KOPT-K1 (cell line): ENCODE measurements around the gene PARVB.

Experiments used
- H3K27ac ChIP-seq: fragments of 200-600 bp; sonication (generic); 2 replicates; pipeline ENCODE4 v1.5.1; 2016; ENCODE audit warnings: antibody characterized with exemption, mild to moderate bottlenecking, low read depth, low read length; ENCODE audit not compliant: poor library complexity, severe bottlenecking
- H3K36me3 ChIP-seq: fragments of 200-600 bp; sonication (generic); 2 replicates; pipeline ENCODE4 v1.5.1; 2017; ENCODE audit warnings: antibody characterized with exemption, mild to moderate bottlenecking, low read length, moderate library complexity; ENCODE audit not compliant: insufficient read depth
- H3K9me3 ChIP-seq: fragments of 200-600 bp; sonication (generic); 2 replicates; pipeline ENCODE4 v1.5.1; 2017; ENCODE audit warnings: antibody characterized with exemption, low read length, mild to moderate bottlenecking; ENCODE audit not compliant: insufficient read depth, poor library complexity, severe bottlenecking

PARVB gene, protein sequence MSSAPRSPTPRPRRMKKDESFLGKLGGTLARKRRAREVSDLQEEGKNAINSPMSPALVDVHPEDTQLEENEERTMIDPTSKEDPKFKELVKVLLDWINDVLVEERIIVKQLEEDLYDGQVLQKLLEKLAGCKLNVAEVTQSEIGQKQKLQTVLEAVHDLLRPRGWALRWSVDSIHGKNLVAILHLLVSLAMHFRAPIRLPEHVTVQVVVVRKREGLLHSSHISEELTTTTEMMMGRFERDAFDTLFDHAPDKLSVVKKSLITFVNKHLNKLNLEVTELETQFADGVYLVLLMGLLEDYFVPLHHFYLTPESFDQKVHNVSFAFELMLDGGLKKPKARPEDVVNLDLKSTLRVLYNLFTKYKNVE

DNA sequence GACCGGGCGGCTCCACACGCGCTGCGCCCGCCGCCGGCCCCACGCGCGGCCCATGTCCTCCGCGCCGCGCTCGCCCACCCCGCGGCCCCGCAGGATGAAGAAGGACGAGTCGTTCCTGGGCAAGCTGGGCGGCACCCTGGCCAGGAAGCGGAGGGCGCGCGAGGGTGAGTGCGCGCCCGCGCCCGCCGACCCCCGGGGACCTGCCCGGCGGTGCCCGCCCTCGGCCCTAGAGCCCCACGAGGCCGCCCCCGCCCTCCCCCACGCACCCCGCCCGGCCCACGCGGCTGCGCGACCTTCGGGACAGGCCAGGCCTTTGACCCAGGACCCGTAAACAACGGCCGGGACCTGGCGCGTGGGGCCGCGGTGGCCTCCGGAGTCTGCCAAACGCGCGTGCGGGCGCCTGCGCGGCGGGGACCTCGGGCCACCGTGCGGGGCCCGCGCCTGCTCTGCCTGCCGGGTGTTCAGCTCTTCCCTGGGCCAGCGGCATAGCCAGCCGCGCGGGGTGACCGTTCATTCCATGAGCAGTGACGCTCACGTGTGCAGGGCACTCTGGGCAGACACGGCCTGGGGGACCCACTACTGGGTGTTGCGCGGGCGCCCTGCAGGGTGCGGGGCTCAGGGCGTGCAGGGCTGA lies at the start of gene PARVB:
PARVB (plus strand) TSS at position 15 of the 634 bp plus-strand sequence; CDS start at position 53, 38 bp downstream.
- no peak within 1 kb of the TSS for H3K27ac ChIP-seq
- H3K9me3 ChIP-seq, result no peaks in the 10 kb centered on the region
- no peaks in the 10 kb centered on the region for H3K36me3 ChIP-seq

DNA sequence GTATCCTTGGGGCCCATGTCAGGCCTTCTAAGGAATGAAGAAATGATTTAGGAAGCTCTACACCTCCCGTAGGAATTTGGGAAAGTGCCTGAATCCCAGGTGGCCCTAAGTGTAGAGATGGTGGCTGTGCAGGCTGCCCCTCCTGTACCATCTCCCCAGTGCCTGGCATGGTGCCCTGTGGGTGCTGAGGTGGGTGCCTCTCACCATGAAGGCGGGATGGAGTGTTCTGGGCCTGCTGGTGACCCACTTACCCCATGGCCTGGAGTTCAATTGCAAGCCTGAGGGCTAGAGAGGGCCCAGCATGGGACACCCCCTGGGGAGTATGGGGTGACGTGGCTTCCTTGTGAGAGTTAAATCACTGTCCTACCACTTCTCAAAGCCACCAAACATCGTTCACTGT lies 49.1 kb upstream of the PARVB start:
- Histone ChIP-seq H3K36me3 (peaks cover 94% of the 10 kb centered on the region), H3K27ac (no peak overlapping the region), H3K9me3 (no peaks in the 10 kb centered on the region)

DNA sequence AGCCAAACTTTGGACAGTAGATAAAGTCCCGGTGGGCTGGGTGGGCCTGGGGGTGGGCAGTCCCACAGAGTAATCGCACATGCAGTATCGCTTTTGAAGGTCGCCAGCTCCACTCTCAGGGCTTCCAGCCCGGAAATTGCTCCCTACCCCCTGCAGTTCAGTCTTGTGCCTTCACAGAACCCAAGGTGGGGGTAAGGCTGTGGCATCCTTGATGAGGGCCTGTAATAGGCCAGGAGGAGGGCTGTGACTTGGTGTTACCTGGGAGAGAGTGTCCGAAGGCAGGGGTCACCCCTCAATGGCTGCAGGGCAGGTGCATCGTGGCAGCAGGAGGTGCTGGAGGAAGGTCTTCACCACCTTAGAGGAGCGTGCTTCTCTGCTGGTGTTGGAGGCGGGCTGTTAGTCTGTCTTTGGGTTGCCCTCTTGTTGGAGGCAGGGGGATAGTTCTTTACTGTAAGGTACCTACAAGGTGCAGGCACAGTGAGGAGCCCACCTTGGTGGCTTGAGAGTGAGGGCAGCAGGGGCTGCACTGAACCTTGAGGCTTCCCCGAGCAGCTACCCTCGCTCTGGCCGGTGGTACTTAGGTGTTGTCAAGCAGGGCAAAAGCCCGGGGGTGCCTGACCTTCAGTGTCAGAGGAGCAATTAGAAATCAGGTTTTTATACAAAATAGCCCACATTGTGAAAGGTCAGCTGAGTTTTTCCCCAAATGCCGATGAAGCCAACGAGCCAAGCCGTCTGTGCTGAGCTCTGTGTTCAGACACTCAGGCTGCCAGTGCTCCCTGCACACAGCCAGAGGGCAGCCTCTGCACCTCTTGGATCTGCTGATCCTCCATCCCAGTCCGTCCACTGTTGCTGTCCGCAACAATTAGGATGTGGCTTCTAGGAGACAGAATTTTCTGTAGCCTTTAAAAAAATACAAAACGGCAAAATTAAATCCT lies 47.0 kb upstream of the PARVB start:
- Histone ChIP-seq H3K36me3 (peaks cover 96% of the 10 kb centered on the region), H3K9me3 (no peaks in the 10 kb centered on the region), H3K27ac (no peak overlapping the region)

DNA sequence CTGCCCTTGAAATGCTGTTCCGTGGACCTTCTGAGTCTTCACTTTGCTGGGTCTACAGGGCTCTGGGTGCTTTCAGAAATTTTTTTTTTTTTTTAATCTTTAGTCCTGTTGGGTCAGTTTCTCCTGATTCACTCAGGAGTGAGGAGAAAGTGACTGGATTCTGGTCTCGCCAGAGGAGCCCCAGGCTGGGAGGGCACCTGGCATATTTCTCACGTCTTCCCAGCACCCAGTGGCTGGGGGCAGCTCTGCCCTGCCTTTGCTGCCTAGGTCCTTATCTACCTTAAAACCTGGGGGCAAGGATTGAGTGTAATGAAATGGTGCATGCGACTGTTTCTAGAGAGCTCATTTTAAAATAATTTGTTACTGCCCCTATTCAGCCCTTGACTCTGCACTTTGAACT lies 45.5 kb upstream of the PARVB start:
- Histone ChIP-seq H3K36me3 (peaks cover 95% of the 10 kb centered on the region), H3K9me3 (no peaks in the 10 kb centered on the region), H3K27ac (no peak overlapping the region)

DNA sequence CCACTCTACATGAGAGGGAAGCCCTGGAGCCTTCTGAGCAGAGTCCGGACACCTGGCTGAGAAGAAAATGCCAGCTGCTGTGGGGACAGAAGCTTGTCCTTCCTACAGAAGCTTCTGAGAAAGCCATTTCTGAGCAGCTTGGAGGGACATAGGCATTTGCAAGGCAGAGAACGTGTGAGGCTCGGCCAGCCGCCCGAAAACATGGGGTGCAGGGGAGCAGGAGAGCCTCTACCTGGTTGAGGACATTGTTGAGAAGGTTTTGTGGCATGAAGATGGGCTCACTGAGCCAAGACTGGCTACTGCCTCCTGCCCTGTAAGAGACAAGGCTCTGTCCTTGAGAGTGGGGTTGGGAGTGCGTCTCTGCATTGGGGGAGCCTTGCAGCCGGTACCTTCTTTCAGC lies 43.5 kb upstream of the PARVB start:
- Histone ChIP-seq H3K36me3 (peaks cover 94% of the 10 kb centered on the region), H3K9me3 (no peaks in the 10 kb centered on the region), H3K27ac (no peak overlapping the region)

DNA sequence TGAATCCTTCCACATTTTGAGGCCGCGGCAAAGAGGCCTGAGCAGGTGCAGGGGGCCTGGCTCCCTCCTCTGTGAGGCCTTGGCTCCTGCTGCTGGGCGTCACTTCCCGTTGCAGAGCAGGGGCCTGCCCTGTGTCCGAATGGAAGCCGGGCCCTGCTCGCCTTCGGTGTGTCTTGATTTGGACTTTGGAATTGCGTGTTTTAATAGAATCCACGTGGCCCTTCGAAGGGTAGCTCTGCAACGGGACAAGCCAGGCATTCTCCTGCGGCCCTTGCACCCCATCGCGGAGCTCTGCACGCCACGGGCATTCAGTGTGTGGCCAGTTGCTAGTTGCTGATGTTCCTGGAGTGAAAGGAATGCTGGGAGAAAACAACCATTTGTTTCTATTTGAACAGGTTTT lies 43.1 kb upstream of the PARVB start:
- H3K27ac ChIP-seq, result no peak overlapping the region
- no peaks in the 10 kb centered on the region for H3K9me3 ChIP-seq
- H3K36me3 ChIP-seq, result peaks cover 92% of the 10 kb centered on the region

DNA sequence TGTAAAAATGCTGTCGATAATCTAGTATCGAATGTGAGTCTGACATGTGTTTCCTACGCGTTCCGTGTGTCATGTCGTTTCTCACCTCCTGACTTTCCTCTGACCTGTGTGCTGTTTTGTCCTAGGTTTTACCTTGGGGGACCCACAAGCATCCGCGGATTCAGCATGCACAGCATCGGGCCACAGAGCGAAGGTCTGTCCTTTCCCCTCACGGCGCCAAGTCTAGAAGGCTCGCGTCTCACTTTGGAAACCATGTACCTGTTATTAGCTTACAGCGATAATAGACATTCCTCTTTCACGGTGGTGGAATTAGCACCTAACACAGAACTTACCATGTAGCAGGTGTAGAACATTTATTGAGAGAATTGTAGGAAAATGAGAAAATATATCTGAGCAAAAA lies 40.3 kb upstream of the PARVB start:
- no peak overlapping the region for H3K27ac ChIP-seq
- H3K9me3 ChIP-seq, result no peaks in the 10 kb centered on the region
- peaks cover 94% of the 10 kb centered on the region for H3K36me3 ChIP-seq

DNA sequence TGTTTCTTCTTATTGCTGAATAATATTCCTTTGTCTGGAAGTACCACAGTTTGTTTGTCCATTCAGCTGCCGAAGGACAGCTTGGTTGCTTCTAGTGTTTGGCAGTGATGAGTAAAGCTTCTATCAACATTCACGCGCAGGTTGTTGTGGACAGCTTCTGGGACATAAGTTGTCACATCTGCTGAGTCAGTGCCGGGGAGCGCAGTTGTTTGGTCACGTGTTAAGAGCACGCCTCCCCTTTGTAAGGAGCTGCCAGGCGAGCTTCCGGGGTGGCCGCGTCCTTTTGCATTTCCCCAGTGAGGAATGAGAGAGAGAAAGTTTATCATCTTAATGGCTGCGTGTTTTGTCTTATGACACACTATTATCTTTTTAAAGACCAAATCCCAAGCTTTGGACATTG lies 38.6 kb upstream of the PARVB start:
- Histone ChIP-seq H3K36me3 (peaks cover 94% of the 10 kb centered on the region), H3K27ac (no peak overlapping the region), H3K9me3 (no peaks in the 10 kb centered on the region)

DNA sequence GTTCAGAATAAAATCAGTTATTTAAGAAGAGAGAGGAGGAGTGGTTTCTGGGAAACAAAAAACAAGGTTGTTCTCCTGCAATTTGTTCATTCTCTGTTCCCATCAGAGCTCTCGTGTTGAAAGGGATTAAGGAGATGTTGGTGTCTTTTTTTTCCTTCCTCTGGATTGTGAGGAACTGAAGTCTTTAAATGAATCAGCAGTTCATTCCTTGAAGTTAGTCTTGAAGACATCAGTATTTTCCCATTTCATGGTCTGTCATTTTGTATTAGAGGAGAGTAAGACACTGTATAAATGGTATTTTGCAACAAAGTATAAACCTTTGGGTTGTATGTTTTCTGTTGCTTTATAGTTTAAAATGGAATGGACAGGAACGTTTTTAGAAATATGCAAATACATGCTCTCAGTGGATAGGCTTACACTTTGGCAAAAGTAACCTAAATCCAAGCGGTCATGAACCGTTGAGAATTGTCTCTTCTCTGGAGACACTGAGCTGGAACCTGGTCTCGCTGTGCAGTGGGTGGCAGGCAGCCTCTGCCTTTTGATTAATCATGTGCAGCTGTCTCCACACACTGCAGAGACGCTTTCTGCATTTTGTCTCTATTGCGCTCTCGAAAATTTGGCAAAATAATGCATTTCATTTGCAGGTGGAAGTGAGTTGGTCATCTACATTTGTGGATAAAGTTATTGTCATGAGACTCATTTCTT lies 35.8 kb upstream of the PARVB start:
- H3K9me3 ChIP-seq, result no peaks in the 10 kb centered on the region
- H3K27ac ChIP-seq, result no peak overlapping the region
- H3K36me3 ChIP-seq, result peaks cover 95% of the 10 kb centered on the region

DNA sequence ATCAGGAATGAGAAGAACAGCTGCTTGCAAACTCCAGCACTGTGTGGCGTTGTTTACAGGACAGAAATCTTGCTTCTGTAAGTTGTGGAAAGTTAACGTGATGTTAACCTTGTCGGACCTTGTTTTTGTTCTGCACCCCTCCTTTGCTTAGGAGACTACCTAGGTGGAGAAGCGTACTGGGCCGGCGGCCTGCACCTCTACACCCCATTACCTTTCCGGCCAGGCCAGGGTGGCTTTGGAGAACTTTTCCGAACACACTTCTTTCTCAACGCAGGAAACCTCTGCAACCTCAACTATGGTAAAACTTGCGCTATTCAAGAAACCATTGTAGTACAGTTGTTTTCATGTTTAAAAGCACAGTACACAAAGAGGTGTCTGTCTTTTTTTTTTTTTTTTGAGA lies 35.1 kb upstream of the PARVB start:
- Histone ChIP-seq H3K27ac (no peak overlapping the region), H3K36me3 (peaks cover 95% of the 10 kb centered on the region)

DNA sequence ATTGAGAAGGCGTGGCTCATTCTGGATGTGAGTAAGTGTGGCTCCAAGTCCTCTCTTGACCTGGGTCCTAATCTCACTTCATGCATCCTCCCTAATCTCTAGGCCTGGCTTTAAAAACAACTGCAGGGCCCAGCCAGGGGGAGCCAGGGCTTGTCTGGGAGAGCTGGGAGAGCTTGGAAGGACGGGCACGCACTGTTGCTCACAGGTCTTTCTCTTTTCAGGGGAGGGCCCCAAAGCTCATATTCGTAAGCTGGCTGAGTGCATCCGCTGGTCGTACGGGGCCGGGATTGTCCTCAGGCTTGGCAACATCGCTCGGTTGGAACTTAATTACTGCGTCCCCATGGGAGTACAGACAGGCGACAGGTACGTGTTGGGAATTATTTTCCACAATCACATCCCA lies 34.1 kb upstream of the PARVB start:
- H3K27ac ChIP-seq, result no peak overlapping the region
- peaks cover 96% of the 10 kb centered on the region for H3K36me3 ChIP-seq
- H3K9me3 ChIP-seq, result no peaks in the 10 kb centered on the region

More for the DNA sequence above, 35.1 kb upstream of the PARVB start:
- no peaks in the 10 kb centered on the region for H3K9me3 ChIP-seq

DNA sequence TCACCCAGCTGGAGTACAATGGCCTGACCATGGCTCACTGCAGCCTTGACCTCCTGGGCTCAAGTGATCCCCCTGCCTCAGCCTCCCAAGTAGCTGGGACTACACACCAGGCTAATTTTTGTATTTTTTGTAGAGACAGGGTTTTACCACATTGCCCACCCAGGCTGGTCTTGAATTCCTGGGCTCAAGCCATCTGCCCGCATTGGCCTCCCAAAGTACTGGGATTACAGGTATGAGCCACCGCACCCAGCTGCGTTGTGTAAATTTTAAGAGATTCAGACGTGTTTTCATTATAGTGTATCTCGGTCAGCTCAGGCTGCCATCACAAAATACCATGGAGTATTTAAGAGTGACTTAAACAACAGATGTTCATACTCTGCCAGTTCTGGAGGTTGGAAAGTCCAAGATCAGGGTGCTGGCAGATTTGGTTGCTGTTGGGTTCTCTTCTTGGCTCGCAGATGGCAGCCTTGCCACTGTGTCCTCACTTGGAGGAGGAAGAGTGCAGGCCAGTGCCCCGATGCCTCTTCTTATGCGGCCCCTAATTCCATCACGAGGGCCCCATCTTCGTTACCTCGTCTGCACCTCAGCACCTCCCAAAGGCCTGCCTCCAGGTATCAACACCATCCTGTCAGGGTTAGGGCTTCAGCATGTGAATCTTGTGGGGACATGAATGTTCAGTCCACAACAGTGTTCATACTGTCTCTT lies 32.6 kb upstream of the PARVB start:
- Histone ChIP-seq H3K9me3 (no peaks in the 10 kb centered on the region), H3K36me3 (peaks cover 98% of the 10 kb centered on the region), H3K27ac (no peak overlapping the region)

DNA sequence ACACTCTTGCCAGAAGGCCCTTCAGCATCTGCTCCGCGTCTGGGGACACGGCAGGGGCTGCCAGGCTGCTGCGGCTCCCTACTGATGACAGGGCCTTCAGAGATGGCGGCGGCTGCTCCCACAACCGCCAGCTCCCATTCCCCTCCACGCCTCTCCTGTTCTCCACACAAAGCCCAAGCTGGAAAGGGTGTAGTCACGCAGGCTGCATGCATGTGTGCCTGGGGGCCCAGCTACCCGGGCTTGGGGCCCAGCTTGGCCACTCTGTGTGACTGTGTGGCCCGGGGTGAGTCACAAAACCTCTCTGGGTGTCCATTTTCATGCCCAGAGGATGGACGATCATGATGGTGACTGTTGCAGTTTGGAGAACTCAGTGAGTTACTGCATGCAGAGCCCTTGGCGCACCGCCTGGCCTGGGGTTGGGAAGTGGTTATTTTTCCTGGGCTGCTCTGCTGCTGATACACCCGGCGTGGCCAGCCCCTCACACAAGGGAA lies 31.7 kb upstream of the PARVB start:
- H3K27ac ChIP-seq, result no peak overlapping the region
- peaks cover 98% of the 10 kb centered on the region for H3K36me3 ChIP-seq
- no peaks in the 10 kb centered on the region for H3K9me3 ChIP-seq
